NCI-H748 (cell line): Measurements from ENCODE around the gene GALNT9.
"Not testable (repeated sequence)": the region's sequence is repeated elsewhere in the genome, so short reads cannot be mapped to it uniquely, and the experiment has no call there.

Source experiments
- DNase-seq: peaks from one replicate; lab custom pipeline; 2025; ENCODE audit not compliant: unreplicated experiment; lab: John Stamatoyannopoulos, UW

The GALNT9 gene

GRCh38 chr12:132329036-132329719 lies at the start of gene GALNT9:
Gene GALNT9 (minus strand): TSS chr12:132329589. CDS start chr12:132329203, 386 bp downstream.
- DNase-seq: peak; percentile 37

GRCh38 chr12:132379057-132379456 lies 49.7 kb upstream of the GALNT9 start:
- not testable (repeated sequence) for DNase-seq

GRCh38 chr12:132377147-132377546 lies 47.8 kb upstream of the GALNT9 start:
- no peak for DNase-seq

GRCh38 chr12:132376464-132376830 lies 47.1 kb upstream of the GALNT9 start:
- DNase-seq: no peak

- no peak for DNase-seq
These were observed 46.5 kb upstream of the GALNT9 start for GRCh38 chr12:132375747-132376463.

- no peak for DNase-seq
These were observed 45.4 kb upstream of the GALNT9 start for GRCh38 chr12:132374612-132375445.

- DNase-seq: no peak
These were observed 44.7 kb upstream of the GALNT9 start for GRCh38 chr12:132373901-132374611.

GRCh38 chr12:132367852-132368251 lies 38.5 kb upstream of the GALNT9 start:
- no peak for DNase-seq

GRCh38 chr12:132367071-132367851 lies 37.9 kb upstream of the GALNT9 start:
- no peak for DNase-seq

GRCh38 chr12:132366341-132366861 lies 37.0 kb upstream of the GALNT9 start:
- DNase-seq: peak; percentile 63

- DNase-seq: no peak
These were observed 35.8 kb upstream of the GALNT9 start for GRCh38 chr12:132365226-132365625.

GRCh38 chr12:132364348-132364902 lies 35.0 kb upstream of the GALNT9 start:
- no peak for DNase-seq

GRCh38 chr12:132363661-132364347 lies 34.4 kb upstream of the GALNT9 start:
- DNase-seq: no peak

GRCh38 chr12:132362996-132363660 lies 33.7 kb upstream of the GALNT9 start:
- peak; percentile 49 for DNase-seq

- no peak for DNase-seq
These were observed 31.8 kb upstream of the GALNT9 start for GRCh38 chr12:132360906-132361777.

- no peak for DNase-seq
These were observed 31.0 kb upstream of the GALNT9 start for GRCh38 chr12:132360410-132360809.

- no peak for DNase-seq
These were observed 30.6 kb upstream of the GALNT9 start for GRCh38 chr12:132359971-132360370.

GRCh38 chr12:132359551-132359950 lies 30.2 kb upstream of the GALNT9 start:
- DNase-seq: no peak
